ENCODE data around the gene PCNX2.

Gene PCNX2

DNA sequence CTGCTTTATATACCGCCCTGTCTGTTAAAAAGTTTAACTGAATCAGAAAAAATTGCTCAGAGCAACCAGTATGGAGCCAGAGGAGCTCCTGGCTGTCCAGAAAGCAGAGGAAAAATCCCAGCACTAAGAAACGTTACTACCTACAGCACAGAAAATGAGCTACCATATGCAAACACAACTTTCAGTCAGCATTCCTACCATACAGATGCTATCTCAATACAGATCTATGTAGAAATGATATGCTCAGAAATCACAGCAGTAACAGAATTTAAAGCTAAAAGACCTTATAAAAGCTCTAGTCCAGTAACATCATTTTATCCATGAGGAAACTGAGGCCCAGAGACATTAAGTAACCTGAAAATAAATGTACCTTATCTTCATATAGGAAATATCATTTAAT is 38.7 kb downstream of the PCNX2 start:
- TF ChIP-seq, protein P1, sequence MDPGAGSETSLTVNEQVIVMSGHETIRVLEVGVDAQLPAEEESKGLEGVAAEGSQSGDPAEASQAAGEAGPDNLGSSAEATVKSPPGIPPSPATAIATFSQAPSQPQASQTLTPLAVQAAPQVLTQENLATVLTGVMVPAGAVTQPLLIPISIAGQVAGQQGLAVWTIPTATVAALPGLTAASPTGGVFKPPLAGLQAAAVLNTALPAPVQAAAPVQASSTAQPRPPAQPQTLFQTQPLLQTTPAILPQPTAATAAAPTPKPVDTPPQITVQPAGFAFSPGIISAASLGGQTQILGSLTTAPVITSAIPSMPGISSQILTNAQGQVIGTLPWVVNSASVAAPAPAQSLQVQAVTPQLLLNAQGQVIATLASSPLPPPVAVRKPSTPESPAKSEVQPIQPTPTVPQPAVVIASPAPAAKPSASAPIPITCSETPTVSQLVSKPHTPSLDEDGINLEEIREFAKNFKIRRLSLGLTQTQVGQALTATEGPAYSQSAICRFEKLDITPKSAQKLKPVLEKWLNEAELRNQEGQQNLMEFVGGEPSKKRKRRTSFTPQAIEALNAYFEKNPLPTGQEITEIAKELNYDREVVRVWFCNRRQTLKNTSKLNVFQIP (CRISPR knock-in tag; IDR thresholded peaks at IDR 0.05; ENCODE audit: borderline replicate concordance, low read depth), result no peak
- TF ChIP-seq ZNF565 (CRISPR knock-in tag; conservative IDR thresholded peaks at IDR 0.05; ENCODE audit: low read depth) (no peak), ESRRG (CRISPR knock-in tag; IDR thresholded peaks at IDR 0.05) (no peak)
- no peak for ATAC-seq

- TF ChIP-seq, protein P2, sequence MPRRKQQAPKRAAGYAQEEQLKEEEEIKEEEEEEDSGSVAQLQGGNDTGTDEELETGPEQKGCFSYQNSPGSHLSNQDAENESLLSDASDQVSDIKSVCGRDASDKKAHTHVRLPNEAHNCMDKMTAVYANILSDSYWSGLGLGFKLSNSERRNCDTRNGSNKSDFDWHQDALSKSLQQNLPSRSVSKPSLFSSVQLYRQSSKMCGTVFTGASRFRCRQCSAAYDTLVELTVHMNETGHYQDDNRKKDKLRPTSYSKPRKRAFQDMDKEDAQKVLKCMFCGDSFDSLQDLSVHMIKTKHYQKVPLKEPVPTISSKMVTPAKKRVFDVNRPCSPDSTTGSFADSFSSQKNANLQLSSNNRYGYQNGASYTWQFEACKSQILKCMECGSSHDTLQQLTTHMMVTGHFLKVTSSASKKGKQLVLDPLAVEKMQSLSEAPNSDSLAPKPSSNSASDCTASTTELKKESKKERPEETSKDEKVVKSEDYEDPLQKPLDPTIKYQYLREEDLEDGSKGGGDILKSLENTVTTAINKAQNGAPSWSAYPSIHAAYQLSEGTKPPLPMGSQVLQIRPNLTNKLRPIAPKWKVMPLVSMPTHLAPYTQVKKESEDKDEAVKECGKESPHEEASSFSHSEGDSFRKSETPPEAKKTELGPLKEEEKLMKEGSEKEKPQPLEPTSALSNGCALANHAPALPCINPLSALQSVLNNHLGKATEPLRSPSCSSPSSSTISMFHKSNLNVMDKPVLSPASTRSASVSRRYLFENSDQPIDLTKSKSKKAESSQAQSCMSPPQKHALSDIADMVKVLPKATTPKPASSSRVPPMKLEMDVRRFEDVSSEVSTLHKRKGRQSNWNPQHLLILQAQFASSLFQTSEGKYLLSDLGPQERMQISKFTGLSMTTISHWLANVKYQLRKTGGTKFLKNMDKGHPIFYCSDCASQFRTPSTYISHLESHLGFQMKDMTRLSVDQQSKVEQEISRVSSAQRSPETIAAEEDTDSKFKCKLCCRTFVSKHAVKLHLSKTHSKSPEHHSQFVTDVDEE (CRISPR knock-in tag; IDR thresholded peaks at IDR 0.05), result no peak
- TF ChIP-seq ARNTL (CRISPR knock-in tag; IDR thresholded peaks at IDR 0.05; ENCODE audit: borderline replicate concordance, low read depth) (no peak), PPARA (CRISPR knock-in tag; IDR thresholded peaks at IDR 0.05; ENCODE audit: borderline replicate concordance) (no peak), TOX (CRISPR knock-in tag; IDR thresholded peaks at IDR 0.05; ENCODE audit: borderline replicate concordance) (no peak), PATZ1 (CRISPR knock-in tag; IDR thresholded peaks at IDR 0.05; ENCODE audit: borderline replicate concordance) (no peak), CSDC2 (CRISPR knock-in tag; IDR thresholded peaks at IDR 0.05) (no peak), ZFP3 (CRISPR knock-in tag; IDR thresholded peaks at IDR 0.05) (no peak), CSRNP3 (CRISPR knock-in tag; IDR thresholded peaks at IDR 0.05) (no peak), ISL1 (CRISPR knock-in tag; IDR thresholded peaks at IDR 0.05) (no peak), ZNF565 (CRISPR knock-in tag; conservative IDR thresholded peaks at IDR 0.05; ENCODE audit: low read depth) (no peak), ZNF8 (CRISPR knock-in tag; IDR thresholded peaks at IDR 0.05) (no peak)
- ATAC-seq, result no peak
Observed at GRCh38 chr1:233256191-233256590, 39.3 kb downstream of the PCNX2 start.

DNA sequence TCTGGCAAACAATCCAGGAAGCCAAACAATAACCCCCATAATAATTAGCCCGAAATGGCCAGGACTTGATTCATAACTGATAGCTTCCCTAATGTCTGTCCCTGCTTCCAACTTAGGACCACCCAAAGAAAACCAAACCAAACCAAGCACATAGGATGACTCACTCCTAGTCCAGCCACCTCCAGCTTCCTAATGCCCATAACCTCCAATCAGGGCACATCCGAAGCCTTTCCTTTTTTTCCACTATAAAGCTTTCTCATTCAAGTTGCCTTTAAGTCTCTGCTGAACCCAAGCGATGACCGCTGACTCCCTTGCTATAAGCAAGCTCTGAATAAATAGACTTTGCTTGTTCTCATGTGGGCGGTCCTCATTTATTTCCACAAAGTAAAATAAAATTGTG is 40.4 kb downstream of the PCNX2 start:
- no peak for TF ChIP-seq ISL1 (CRISPR knock-in tag; IDR thresholded peaks at IDR 0.05)
- TF ChIP-seq, protein P1 (CRISPR knock-in tag; IDR thresholded peaks at IDR 0.05; ENCODE audit: borderline replicate concordance, low read depth), result no peak
- ATAC-seq, result no peak

DNA sequence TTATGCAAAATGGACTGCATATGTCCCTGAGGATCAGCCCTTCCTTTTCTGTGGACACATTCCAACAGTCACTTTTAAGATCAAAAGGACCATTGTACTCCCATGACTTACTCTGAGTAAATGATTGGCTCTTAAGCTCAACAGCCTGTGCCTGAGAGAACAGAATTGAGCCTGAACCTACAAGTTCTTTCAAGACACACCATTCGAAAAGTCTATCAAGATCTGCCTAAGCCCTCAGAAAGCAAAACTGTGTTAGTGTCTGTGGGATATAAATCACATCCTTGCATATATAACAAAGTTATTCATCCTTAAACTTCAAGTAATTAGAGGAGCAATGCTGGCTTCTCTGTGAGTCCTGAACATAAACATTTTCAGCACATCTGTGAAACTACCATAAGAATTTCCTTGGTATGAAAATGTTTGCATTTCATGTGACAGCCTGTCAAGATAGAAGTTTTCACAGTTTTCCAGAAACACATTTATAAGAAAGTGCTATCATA is 41.6 kb downstream of the PCNX2 start:
- ATAC-seq, result no peak
- TF ChIP-seq RARB (CRISPR knock-in tag; IDR thresholded peaks at IDR 0.05) (no peak), PATZ1 (CRISPR knock-in tag; IDR thresholded peaks at IDR 0.05; ENCODE audit: borderline replicate concordance) (no peak), ARNTL (CRISPR knock-in tag; IDR thresholded peaks at IDR 0.05; ENCODE audit: borderline replicate concordance, low read depth) (no peak), ZNF70 (CRISPR knock-in tag; IDR thresholded peaks at IDR 0.05) (no peak), OSR1 (CRISPR knock-in tag; IDR thresholded peaks at IDR 0.05) (no peak), TOX (CRISPR knock-in tag; IDR thresholded peaks at IDR 0.05; ENCODE audit: borderline replicate concordance) (no peak), PPARA (CRISPR knock-in tag; IDR thresholded peaks at IDR 0.05; ENCODE audit: borderline replicate concordance) (no peak), SNAI2 (CRISPR knock-in tag; IDR thresholded peaks at IDR 0.05) (no peak), BACH2 (CRISPR knock-in tag; IDR thresholded peaks at IDR 0.05; ENCODE audit: borderline replicate concordance) (no peak), ZNF8 (CRISPR knock-in tag; IDR thresholded peaks at IDR 0.05) (no peak), ISL1 (CRISPR knock-in tag; IDR thresholded peaks at IDR 0.05) (no peak), CSDC2 (CRISPR knock-in tag; IDR thresholded peaks at IDR 0.05) (no peak)
- TF ChIP-seq, protein P1 (CRISPR knock-in tag; IDR thresholded peaks at IDR 0.05; ENCODE audit: borderline replicate concordance, low read depth), result no peak
- TF ChIP-seq, protein P2 (CRISPR knock-in tag; IDR thresholded peaks at IDR 0.05), result no peak
